ENCODE results near the gene HYAL2.
"Not testable (repeated sequence)": the region's sequence is repeated elsewhere in the genome, so short reads cannot be mapped to it uniquely, and the experiment has no call there.

HYAL2 gene

GRCh38 chr3:50288387-50289007 is 34.0 kb downstream of the HYAL2 start:
- TF ChIP-seq CTCF (IDR thresholded peaks at IDR 0.05; ENCODE audit: low read depth, low read length), result no peak
- no peak overlapping the region for H3K4me3 ChIP-seq (ENCODE audit: low read depth, low read length)

- no peak for TF ChIP-seq CTCF (IDR thresholded peaks at IDR 0.05; ENCODE audit: low read depth, low read length)
- H3K4me3 ChIP-seq (ENCODE audit: low read depth, low read length), result no peak overlapping the region
Observed at GRCh38 chr3:50287262-50287661, 35.3 kb downstream of the HYAL2 start.

GRCh38 chr3:50286322-50287227 is 36.0 kb downstream of the HYAL2 start:
- no peak for TF ChIP-seq CTCF (IDR thresholded peaks at IDR 0.05; ENCODE audit: low read depth, low read length)
- no peak overlapping the region for H3K4me3 ChIP-seq (ENCODE audit: low read depth, low read length)

GRCh38 chr3:50284121-50284520 is 38.4 kb downstream of the HYAL2 start:
- not testable (repeated sequence) for H3K4me3 ChIP-seq (ENCODE audit: low read depth, low read length)

GRCh38 chr3:50279255-50280016 is 43.1 kb downstream of the HYAL2 start:
- TF ChIP-seq CTCF (IDR thresholded peaks at IDR 0.05; ENCODE audit: low read depth, low read length), result no peak
- no peak overlapping the region for H3K4me3 ChIP-seq (ENCODE audit: low read depth, low read length)

- no peak within 1 kb of the TSS for H3K4me3 ChIP-seq (ENCODE audit: low read depth, low read length)
- no peak for TF ChIP-seq CTCF (IDR thresholded peaks at IDR 0.05; ENCODE audit: low read depth, low read length)
Observed at GRCh38 chr3:50278880-50279224, 43.7 kb downstream of the HYAL2 start, which contains the start of gene LSMEM2. Gene LSMEM2 (plus strand): TSS chr3:50279087. CDS start chr3:50279114, 27 bp downstream.

- no peak for TF ChIP-seq CTCF (IDR thresholded peaks at IDR 0.05; ENCODE audit: low read depth, low read length)
- H3K4me3 ChIP-seq (ENCODE audit: low read depth, low read length), result no peak overlapping the region
Observed at GRCh38 chr3:50278123-50278879, 44.2 kb downstream of the HYAL2 start.

Data from WI38 (cell line).